Endothelial cell (in vitro differentiated cells): Measurements from ENCODE around the gene ADAMTS2. TPM values are rescaled to one million over a fixed set of nuclear protein-coding genes. Genes with fewer than 3 reads are reported as not detected.

Experiments
- DNase-seq: peaks from one replicate; pipeline ENCODE4 v3.0.0; 2021; ENCODE audit warnings: low spot score
- H3K27ac Mint-ChIP-seq: one replicate; pipeline ENCODE4 v1.8.0; 2021; ENCODE audit warnings: mixed read lengths, inconsistent platforms; ENCODE audit not compliant: unreplicated experiment
- H3K27me3 Mint-ChIP-seq: one replicate; pipeline ENCODE4 v1.8.0; 2021; ENCODE audit warnings: mild to moderate bottlenecking, moderate library complexity, mixed read lengths, inconsistent platforms; ENCODE audit not compliant: unreplicated experiment
- H3K36me3 Mint-ChIP-seq: one replicate; pipeline ENCODE4 v1.8.0; 2021; ENCODE audit warnings: mild to moderate bottlenecking, low read depth, mixed read lengths, inconsistent platforms; ENCODE audit not compliant: unreplicated experiment
- H3K4me1 Mint-ChIP-seq: one replicate; pipeline ENCODE4 v1.8.0; 2021; ENCODE audit warnings: mild to moderate bottlenecking, mixed read lengths, inconsistent platforms; ENCODE audit not compliant: unreplicated experiment
- H3K4me3 Mint-ChIP-seq: one replicate; pipeline ENCODE4 v1.8.0; 2021; ENCODE audit warnings: mild to moderate bottlenecking, mixed read lengths, inconsistent platforms; ENCODE audit not compliant: unreplicated experiment
- H3K9me3 Mint-ChIP-seq: one replicate; pipeline ENCODE4 v1.8.0; 2021; ENCODE audit warnings: mixed read lengths, inconsistent platforms; ENCODE audit not compliant: unreplicated experiment
- total RNA-seq: library from RNA; stranded (reverse); fragmentation: NEBNext Ultra II Directional; extraction: Animal tissue kit (Norgen Biotek cat#: 25700); gene quantifications from one replicate; pipeline ENCODE4 v1.2.1, GENCODE V29; 2021; ENCODE audit not compliant: unreplicated experiment
- TF ChIP-seq, protein P1 (sequence below): fragments of 200-600 bp; sonication (generic); IDR thresholded peaks from one replicate; pipeline ENCODE4 v1.5.0; 2021; ENCODE audit warnings: antibody characterized with exemption; ENCODE audit not compliant: unreplicated experiment

The ADAMTS2 gene
- total RNA-seq, 1 donor from 2014 or later, result 1.5 TPM

GRCh38 chr5:179115845-179116524 lies 229.3 kb downstream of the ADAMTS2 start:
- Mint-ChIP-seq H3K27ac (no peak overlapping the region), H3K36me3 (peaks cover 13% of the 10 kb centered on the region), H3K9me3 (peaks cover 42% of the 10 kb centered on the region), H3K27me3 (peaks cover 7% of the 10 kb centered on the region), H3K4me1 (no peaks in the 10 kb centered on the region), H3K4me3 (no peak overlapping the region)
- DNase-seq, result no peak
- TF ChIP-seq, protein P1, sequence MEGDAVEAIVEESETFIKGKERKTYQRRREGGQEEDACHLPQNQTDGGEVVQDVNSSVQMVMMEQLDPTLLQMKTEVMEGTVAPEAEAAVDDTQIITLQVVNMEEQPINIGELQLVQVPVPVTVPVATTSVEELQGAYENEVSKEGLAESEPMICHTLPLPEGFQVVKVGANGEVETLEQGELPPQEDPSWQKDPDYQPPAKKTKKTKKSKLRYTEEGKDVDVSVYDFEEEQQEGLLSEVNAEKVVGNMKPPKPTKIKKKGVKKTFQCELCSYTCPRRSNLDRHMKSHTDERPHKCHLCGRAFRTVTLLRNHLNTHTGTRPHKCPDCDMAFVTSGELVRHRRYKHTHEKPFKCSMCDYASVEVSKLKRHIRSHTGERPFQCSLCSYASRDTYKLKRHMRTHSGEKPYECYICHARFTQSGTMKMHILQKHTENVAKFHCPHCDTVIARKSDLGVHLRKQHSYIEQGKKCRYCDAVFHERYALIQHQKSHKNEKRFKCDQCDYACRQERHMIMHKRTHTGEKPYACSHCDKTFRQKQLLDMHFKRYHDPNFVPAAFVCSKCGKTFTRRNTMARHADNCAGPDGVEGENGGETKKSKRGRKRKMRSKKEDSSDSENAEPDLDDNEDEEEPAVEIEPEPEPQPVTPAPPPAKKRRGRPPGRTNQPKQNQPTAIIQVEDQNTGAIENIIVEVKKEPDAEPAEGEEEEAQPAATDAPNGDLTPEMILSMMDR, result no peak

GRCh38 chr5:179115307-179115706 lies 230.0 kb downstream of the ADAMTS2 start:
- Mint-ChIP-seq H3K4me3 (no peak overlapping the region), H3K4me1 (no peaks in the 10 kb centered on the region), H3K36me3 (peaks cover 13% of the 10 kb centered on the region), H3K27ac (no peak overlapping the region), H3K9me3 (peaks cover 47% of the 10 kb centered on the region), H3K27me3 (peaks cover 7% of the 10 kb centered on the region)
- TF ChIP-seq, protein P1, result no peak
- DNase-seq, result no peak

- DNase-seq, result no peak
- TF ChIP-seq, protein P1, result no peak
- Mint-ChIP-seq H3K27me3 (peaks cover 2% of the 10 kb centered on the region), H3K4me3 (no peak overlapping the region), H3K4me1 (no peaks in the 10 kb centered on the region), H3K9me3 (peaks cover 43% of the 10 kb centered on the region), H3K27ac (no peak overlapping the region), H3K36me3 (peaks cover 8% of the 10 kb centered on the region)
These were observed 230.5 kb downstream of the ADAMTS2 start for GRCh38 chr5:179114756-179115155.

DNA sequence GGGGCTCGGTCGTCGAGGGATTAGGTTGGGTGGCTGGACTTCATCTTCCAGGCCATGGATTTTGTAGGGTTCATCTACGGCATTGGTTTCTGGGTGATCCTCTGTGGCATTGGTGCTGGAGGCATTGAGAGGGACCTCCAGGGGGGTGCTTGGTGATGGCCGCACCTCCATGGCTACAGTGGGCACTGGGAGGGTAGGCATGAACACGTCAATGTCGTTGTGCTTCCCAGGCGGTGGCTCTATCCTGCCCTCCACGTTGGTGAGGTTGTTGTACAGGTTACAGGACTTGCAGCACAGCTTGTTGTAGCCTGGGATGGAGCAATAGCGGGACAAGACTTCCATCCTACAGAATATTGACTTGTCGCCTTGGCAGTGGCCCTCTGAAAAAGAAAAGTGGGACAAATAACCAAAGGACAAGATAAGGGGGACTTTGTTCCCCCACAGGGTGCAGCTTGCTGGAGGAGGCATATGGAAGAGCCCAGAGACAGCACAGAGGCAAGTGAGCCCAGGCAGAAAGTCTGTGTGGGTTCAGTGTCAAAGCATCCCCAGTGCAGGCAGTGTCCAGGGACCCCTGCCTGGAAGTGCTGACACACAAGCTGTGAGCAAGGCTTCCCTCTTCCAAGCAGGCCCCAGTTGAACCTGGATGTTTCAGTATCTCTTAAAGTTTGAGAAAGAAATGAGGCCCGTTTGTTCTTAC lies 231.2 kb downstream of the ADAMTS2 start:
- no peak for DNase-seq

More for the DNA sequence above, 231.2 kb downstream of the ADAMTS2 start:
- TF ChIP-seq, protein P1, result no peak
- Mint-ChIP-seq H3K36me3 (peaks cover 8% of the 10 kb centered on the region), H3K9me3 (peaks cover 48% of the 10 kb centered on the region), H3K27me3 (peaks cover 2% of the 10 kb centered on the region), H3K27ac (no peak overlapping the region), H3K4me1 (no peaks in the 10 kb centered on the region), H3K4me3 (no peak overlapping the region)
